MCF 10A (cell line): ENCODE data around the gene PDE1C. TPM values are rescaled to one million over a fixed set of nuclear protein-coding genes. Genes with fewer than 3 reads are reported as not detected.

ENCODE experiments used
- BruUV-seq: library from RNA; stranded (reverse); fragments of 400-500 nt; replicated peaks from 2 replicates; lab custom pipeline; 2021; lab: Mats Ljungman, UMichigan
- CTCF ChIA-PET: fragments of 300-600 bp; sonication (Branson Sonifier 250); formaldehyde crosslinking; extraction: SDS; loops from one replicate; lab custom pipeline; 2021; ENCODE audit warnings: antibody characterized with exemption, inconsistent platforms; lab: Yijun Ruan, JAX
- POLR2A ChIA-PET: fragments of 300-600, 350-650 bp; sonication (Branson Sonifier 250); formaldehyde crosslinking; extraction: SDS; loops from one replicate; lab custom pipeline; 2020; ENCODE audit warnings: antibody characterized with exemption, inconsistent platforms; lab: Yijun Ruan, JAX
- DNase-seq: peaks from one replicate; pipeline ENCODE4 v3.0.0-alpha.2; 2018; ENCODE audit not compliant: unreplicated experiment
- H3K27ac Mint-ChIP-seq: one replicate; pipeline ENCODE4 v1.8.0; 2022; ENCODE audit warnings: mild to moderate bottlenecking, low read depth, mixed read lengths; ENCODE audit not compliant: unreplicated experiment
- H3K27me3 Mint-ChIP-seq: one replicate; pipeline ENCODE4 v1.8.0; 2022; ENCODE audit warnings: mixed read lengths; ENCODE audit not compliant: insufficient read depth, unreplicated experiment
- H3K36me3 Mint-ChIP-seq: one replicate; pipeline ENCODE4 v1.8.0; 2022; ENCODE audit warnings: mild to moderate bottlenecking, moderate library complexity, mixed read lengths; ENCODE audit not compliant: insufficient read depth, unreplicated experiment
- H3K4me1 Mint-ChIP-seq: one replicate; pipeline ENCODE4 v1.8.0; 2022; ENCODE audit warnings: mixed read lengths; ENCODE audit not compliant: insufficient read depth, unreplicated experiment
- H3K4me3 Mint-ChIP-seq: one replicate; pipeline ENCODE4 v1.8.0; 2022; ENCODE audit warnings: mild to moderate bottlenecking, moderate library complexity, mixed read lengths; ENCODE audit not compliant: unreplicated experiment
- H3K9me3 Mint-ChIP-seq: one replicate; pipeline ENCODE4 v1.8.0; 2022; ENCODE audit warnings: mixed read lengths; ENCODE audit not compliant: unreplicated experiment
- intact Hi-C: fragments of 100-400 bp; cut with micrococcal nuclease; formaldehyde crosslinking; loops from 2 replicates; pipeline ENCODE4 v1.14.1; 2022
- total RNA-seq: library from RNA; stranded (reverse); gene quantifications from 2 replicates; pipeline ENCODE4 v1.2.3, GENCODE V29; 2022
- TF ChIP-seq, protein P1 (sequence below): fragments of 200-600 bp; IDR thresholded peaks from one replicate; pipeline ENCODE4 v1.8.0; 2022; ENCODE audit warnings: antibody characterized with exemption, mild to moderate bottlenecking; ENCODE audit not compliant: unreplicated experiment

PDE1C gene
- total RNA-seq, 1 experiment from 2014 or later, result 0.14 TPM

DNA sequence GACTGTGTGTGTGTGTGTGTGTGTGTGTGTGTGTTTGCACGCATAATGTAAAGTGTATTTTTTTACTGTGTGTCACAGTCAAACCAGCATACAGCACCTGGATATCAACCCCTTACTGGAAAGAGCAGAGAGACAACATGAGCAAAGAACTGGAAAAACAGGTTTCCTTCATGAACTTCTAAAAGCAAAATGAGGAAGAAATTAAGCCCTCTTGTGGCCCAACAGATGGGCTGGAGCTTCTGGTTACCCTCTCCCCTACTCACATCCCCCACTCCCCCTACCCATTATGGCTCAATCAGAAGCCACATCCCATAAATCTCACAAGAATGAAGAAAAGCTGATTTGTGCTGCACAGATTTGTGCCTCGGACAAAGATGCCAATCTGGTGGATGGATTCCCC, 36.2 kb downstream of the PDE1C start:
- no TSS peak for BruUV-seq
- Mint-ChIP-seq H3K9me3 (no peaks in the 10 kb centered on the region), H3K36me3 (no peaks in the 10 kb centered on the region), H3K27me3 (no peaks in the 10 kb centered on the region), H3K4me1 (peaks cover 7% of the 10 kb centered on the region), H3K27ac (no peak overlapping the region), H3K4me3 (no peak overlapping the region)
- POLR2A ChIA-PET, result no interaction called here
- no peak for DNase-seq
- TF ChIP-seq, protein P1, sequence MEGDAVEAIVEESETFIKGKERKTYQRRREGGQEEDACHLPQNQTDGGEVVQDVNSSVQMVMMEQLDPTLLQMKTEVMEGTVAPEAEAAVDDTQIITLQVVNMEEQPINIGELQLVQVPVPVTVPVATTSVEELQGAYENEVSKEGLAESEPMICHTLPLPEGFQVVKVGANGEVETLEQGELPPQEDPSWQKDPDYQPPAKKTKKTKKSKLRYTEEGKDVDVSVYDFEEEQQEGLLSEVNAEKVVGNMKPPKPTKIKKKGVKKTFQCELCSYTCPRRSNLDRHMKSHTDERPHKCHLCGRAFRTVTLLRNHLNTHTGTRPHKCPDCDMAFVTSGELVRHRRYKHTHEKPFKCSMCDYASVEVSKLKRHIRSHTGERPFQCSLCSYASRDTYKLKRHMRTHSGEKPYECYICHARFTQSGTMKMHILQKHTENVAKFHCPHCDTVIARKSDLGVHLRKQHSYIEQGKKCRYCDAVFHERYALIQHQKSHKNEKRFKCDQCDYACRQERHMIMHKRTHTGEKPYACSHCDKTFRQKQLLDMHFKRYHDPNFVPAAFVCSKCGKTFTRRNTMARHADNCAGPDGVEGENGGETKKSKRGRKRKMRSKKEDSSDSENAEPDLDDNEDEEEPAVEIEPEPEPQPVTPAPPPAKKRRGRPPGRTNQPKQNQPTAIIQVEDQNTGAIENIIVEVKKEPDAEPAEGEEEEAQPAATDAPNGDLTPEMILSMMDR, result no peak
- intact Hi-C loops, result no loop called here
- CTCF ChIA-PET, result interaction anchor here (0.7 kb wide), 2 partner anchors 12 to 134 kb away, joined by 3 to 4 read pairs; no protein-coding TSS in a partner anchor

DNA sequence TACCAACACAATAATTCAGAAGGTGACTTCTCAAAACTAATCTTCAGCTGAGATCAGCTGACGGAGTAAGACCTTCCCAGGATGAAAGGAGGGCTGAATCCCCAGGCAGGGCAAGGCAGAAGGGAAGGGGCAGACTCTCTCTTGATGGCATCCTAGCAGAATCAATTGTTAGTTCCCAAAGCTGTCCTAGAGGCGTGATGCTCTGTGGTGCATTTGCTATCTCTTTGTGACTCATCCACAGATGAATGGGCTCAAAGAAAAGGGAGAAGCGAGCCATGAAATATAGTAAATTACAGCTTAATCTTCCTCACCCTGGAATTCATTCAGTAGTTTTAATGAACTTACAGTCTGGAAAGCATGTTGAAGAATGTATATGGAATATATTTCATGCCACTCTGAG, 37.2 kb downstream of the PDE1C start:
- H3K9me3 Mint-ChIP-seq, result no peaks in the 10 kb centered on the region
- H3K27ac Mint-ChIP-seq, result no peak overlapping the region
- ChIA-PET POLR2A (no interaction called here), CTCF (no interaction called here)
- TF ChIP-seq, protein P1, result no peak
- peaks cover 7% of the 10 kb centered on the region for H3K4me1 Mint-ChIP-seq
- no peak for DNase-seq
- no TSS peak for BruUV-seq
- no peak overlapping the region for H3K4me3 Mint-ChIP-seq
- H3K27me3 Mint-ChIP-seq, result no peaks in the 10 kb centered on the region
- no peaks in the 10 kb centered on the region for H3K36me3 Mint-ChIP-seq
- intact Hi-C loops, result no loop called here

DNA sequence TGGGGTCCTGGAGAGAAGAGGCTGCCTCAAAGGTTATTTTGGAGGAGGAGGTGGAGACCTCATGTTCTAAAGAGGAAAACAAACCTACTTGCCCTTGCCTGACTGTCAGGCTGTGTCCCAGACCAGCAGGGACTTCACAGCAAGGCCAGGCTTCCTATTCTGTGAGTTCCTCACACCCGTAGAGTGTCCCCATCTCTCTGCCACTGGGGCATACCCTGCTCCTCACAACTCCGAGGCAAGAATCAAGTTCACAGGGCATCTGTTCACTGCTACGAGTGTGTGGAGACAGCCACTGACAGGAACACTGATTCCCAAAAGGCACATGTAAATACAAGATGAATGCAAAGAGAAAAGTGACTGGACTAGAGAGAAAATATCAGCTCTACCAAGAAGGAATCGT, 38.0 kb downstream of the PDE1C start:
- H3K36me3 Mint-ChIP-seq, result no peaks in the 10 kb centered on the region
- H3K27ac Mint-ChIP-seq, result no peak overlapping the region
- ChIA-PET CTCF (no interaction called here), POLR2A (no interaction called here)
- no peaks in the 10 kb centered on the region for H3K9me3 Mint-ChIP-seq
- TF ChIP-seq, protein P1, result no peak
- BruUV-seq, result no TSS peak
- no peaks in the 10 kb centered on the region for H3K27me3 Mint-ChIP-seq
- no peak overlapping the region for H3K4me3 Mint-ChIP-seq
- peaks cover 7% of the 10 kb centered on the region for H3K4me1 Mint-ChIP-seq
- no peak for DNase-seq
- intact Hi-C loops, result no loop called here

DNA sequence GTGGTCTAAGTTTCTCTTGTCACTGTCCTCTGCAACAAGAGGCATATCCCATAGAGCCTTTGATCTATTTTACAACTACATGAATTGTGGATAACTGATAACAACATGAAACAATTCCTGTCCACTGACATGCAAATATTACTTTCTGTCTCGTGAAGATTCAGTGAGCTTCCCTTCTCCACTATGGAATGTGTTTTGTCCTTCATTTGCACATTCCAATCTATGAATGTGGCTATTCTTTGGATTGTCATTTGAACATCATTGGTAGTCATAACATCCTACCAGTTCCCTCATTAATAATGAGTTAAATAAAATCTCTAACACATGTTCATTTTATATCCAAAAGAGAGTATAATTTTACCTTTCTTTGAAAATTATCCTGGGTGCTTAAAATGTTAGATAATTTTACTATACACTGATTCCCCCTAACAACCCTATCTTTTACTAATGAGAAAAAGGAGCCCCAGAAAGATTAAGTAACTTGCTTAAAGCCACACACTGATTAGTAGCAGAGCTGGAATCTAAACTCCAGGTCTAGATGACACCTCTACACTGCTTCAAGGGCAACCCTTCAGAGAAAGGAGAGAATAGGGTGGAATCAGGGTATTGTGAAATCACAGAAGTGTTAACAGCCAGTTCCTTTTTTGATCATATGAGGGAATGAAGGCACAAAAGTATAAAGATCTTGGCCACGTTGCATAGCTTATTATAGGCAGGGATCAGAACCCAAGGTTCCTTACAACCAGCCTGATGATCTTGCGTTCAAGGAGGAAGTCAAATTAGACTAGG, 39.1 kb downstream of the PDE1C start:
- Mint-ChIP-seq H3K36me3 (no peaks in the 10 kb centered on the region), H3K9me3 (no peaks in the 10 kb centered on the region), H3K4me3 (no peak overlapping the region), H3K27ac (no peak overlapping the region), H3K27me3 (no peaks in the 10 kb centered on the region), H3K4me1 (peaks cover 2% of the 10 kb centered on the region)
- TF ChIP-seq, protein P1, result no peak
- intact Hi-C loops, result no loop called here
- CTCF ChIA-PET, result no interaction called here
- no peak for DNase-seq
- POLR2A ChIA-PET, result no interaction called here
- no TSS peak for BruUV-seq
